WTC11 (cell line): ENCODE results near the gene TMEM258. TPM values are rescaled to one million over a fixed set of nuclear protein-coding genes. Genes with fewer than 3 reads are reported as not detected.

ENCODE experiments used
- ATAC-seq: fragments of 200-7000 bp; cut with Tn5 transposase; 2 replicates; pipeline ENCODE4 v1.10.0; 2021; ENCODE audit warnings: mild to moderate bottlenecking, moderate library complexity
- CTCF ChIA-PET: fragments of 300-600 bp; sonication (Branson Sonifier 250); formaldehyde crosslinking; loops from one replicate; lab custom pipeline; 2021; ENCODE audit warnings: antibody characterized with exemption; lab: Charles Lee
- POLR2A ChIA-PET: fragments of 350-600 bp; sonication (Branson Sonifier 250); formaldehyde crosslinking; loops from one replicate; lab custom pipeline; 2021; ENCODE audit warnings: antibody characterized with exemption; lab: Charles Lee
- DNase-seq: peaks from one replicate; pipeline ENCODE4 v3.0.0; 2021; ENCODE audit warnings: low spot score
- H3K27ac Mint-ChIP-seq: 2 replicates; pipeline ENCODE4 v1.8.0; 2021; ENCODE audit warnings: mixed read lengths
- H3K27me3 Mint-ChIP-seq: 2 replicates; pipeline ENCODE4 v1.8.0; 2021; ENCODE audit warnings: low read depth, mild to moderate bottlenecking, moderate library complexity, mixed read lengths
- H3K36me3 Mint-ChIP-seq: 2 replicates; pipeline ENCODE4 v1.8.0; 2021; ENCODE audit warnings: mixed read lengths
- H3K4me1 Mint-ChIP-seq: 2 replicates; pipeline ENCODE4 v1.8.0; 2022; ENCODE audit warnings: mixed read lengths
- H3K4me3 Mint-ChIP-seq: 2 replicates; pipeline ENCODE4 v1.8.0; 2021; ENCODE audit warnings: mild to moderate bottlenecking, moderate library complexity, mixed read lengths
- H3K9me3 Mint-ChIP-seq: 2 replicates; pipeline ENCODE4 v1.8.0; 2021; ENCODE audit warnings: mixed read lengths
- CREB1 ChIP-seq: sonication (generic); formaldehyde crosslinking; IDR thresholded peaks from 2 replicates; pipeline ENCODE4 v1.8.0; 2023; ENCODE audit warnings: mild to moderate bottlenecking, missing genetic modification reagents
- CREM ChIP-seq: sonication (generic); formaldehyde crosslinking; IDR thresholded peaks from 2 replicates; pipeline ENCODE4 v1.8.1; 2022; ENCODE audit warnings: mild to moderate bottlenecking, missing genetic modification reagents, moderate library complexity
- EMX1 ChIP-seq: fragments of 250-450 bp; sonication (Bioruptor Pico); IDR thresholded peaks from 2 replicates; pipeline ENCODE4 v1.8.0; 2021; ENCODE audit warnings: mild to moderate bottlenecking
- IRF2 ChIP-seq: sonication (generic); formaldehyde crosslinking; IDR thresholded peaks from 2 replicates; pipeline ENCODE4 v1.8.0; 2022; ENCODE audit warnings: low read depth, missing genetic modification reagents, borderline replicate concordance
- MXD4 ChIP-seq: fragments of 250-450 bp; sonication (Bioruptor Pico); IDR thresholded peaks from 2 replicates; pipeline ENCODE4 v1.8.0; 2021; ENCODE audit warnings: mild to moderate bottlenecking, moderate library complexity, borderline replicate concordance
- NFYB ChIP-seq: sonication (generic); formaldehyde crosslinking; conservative IDR thresholded peaks from 2 replicates; pipeline ENCODE4 v1.8.0; 2022; ENCODE audit warnings: low read depth, missing genetic modification reagents
- RELA ChIP-seq: sonication (generic); formaldehyde crosslinking; IDR thresholded peaks from 2 replicates; pipeline ENCODE4 v1.8.1; 2022; ENCODE audit warnings: missing genetic modification reagents, mild to moderate bottlenecking, borderline replicate concordance
- ZBTB21 ChIP-seq: sonication (generic); formaldehyde crosslinking; IDR thresholded peaks from 2 replicates; pipeline ENCODE4 v1.8.1; 2023; ENCODE audit warnings: mild to moderate bottlenecking, missing genetic modification reagents, borderline replicate concordance
- ZNF138 ChIP-seq: sonication (generic); formaldehyde crosslinking; conservative IDR thresholded peaks from 2 replicates; pipeline ENCODE4 v1.8.1; 2022; ENCODE audit warnings: mild to moderate bottlenecking, moderate library complexity, missing genetic modification reagents
- ZNF416 ChIP-seq: fragments of 250-450 bp; sonication (Bioruptor Pico); IDR thresholded peaks from 2 replicates; pipeline ENCODE4 v1.9.0; 2021; ENCODE audit warnings: mild to moderate bottlenecking, inconsistent platforms
- ZNF423 ChIP-seq: fragments of 250-450 bp; sonication (Bioruptor Pico); IDR thresholded peaks from 2 replicates; pipeline ENCODE4 v2.1.2; 2022; ENCODE audit warnings: mild to moderate bottlenecking, moderate library complexity
- total RNA-seq: library from RNA; stranded (reverse); gene quantifications from 3 replicates; pipeline ENCODE4 v1.2.3, GENCODE V29; 2021
- TF ChIP-seq, protein P1 (sequence below): sonication (generic); formaldehyde crosslinking; IDR thresholded peaks from 2 replicates; pipeline ENCODE4 v1.8.1; 2022; ENCODE audit warnings: mild to moderate bottlenecking, missing genetic modification reagents, moderate library complexity, borderline replicate concordance
- TF ChIP-seq, protein P2 (sequence below): sonication (generic); formaldehyde crosslinking; IDR thresholded peaks from 2 replicates; pipeline ENCODE4 v1.8.0; 2022; ENCODE audit warnings: mild to moderate bottlenecking, missing genetic modification reagents
- TF ChIP-seq, protein P3 (sequence below): fragments of 250-450 bp; sonication (Bioruptor Pico); IDR thresholded peaks from 2 replicates; pipeline ENCODE4 v1.8.0; 2021; ENCODE audit warnings: mild to moderate bottlenecking
- TF ChIP-seq, protein P4 (sequence below): fragments of 250-450 bp; sonication (Bioruptor Pico); conservative IDR thresholded peaks from 2 replicates; pipeline ENCODE4 v1.9.0; 2021; ENCODE audit warnings: mild to moderate bottlenecking
- TF ChIP-seq, protein P5 (sequence below): sonication (generic); formaldehyde crosslinking; IDR thresholded peaks from 2 replicates; pipeline ENCODE4 v1.8.1; 2022; ENCODE audit warnings: low read depth, missing genetic modification reagents, borderline replicate concordance
- TF ChIP-seq, protein P6 (sequence below): sonication (generic); formaldehyde crosslinking; IDR thresholded peaks from 2 replicates; pipeline ENCODE4 v1.8.0; 2022; ENCODE audit warnings: mild to moderate bottlenecking, missing genetic modification reagents
- TF ChIP-seq, protein P7 (sequence below): sonication (generic); formaldehyde crosslinking; IDR thresholded peaks from 2 replicates; pipeline ENCODE4 v1.8.1; 2023; ENCODE audit warnings: mild to moderate bottlenecking, missing genetic modification reagents, moderate library complexity

Gene TMEM258
- total RNA-seq, 1 experiment from 2014 or later, result 175 TPM

DNA sequence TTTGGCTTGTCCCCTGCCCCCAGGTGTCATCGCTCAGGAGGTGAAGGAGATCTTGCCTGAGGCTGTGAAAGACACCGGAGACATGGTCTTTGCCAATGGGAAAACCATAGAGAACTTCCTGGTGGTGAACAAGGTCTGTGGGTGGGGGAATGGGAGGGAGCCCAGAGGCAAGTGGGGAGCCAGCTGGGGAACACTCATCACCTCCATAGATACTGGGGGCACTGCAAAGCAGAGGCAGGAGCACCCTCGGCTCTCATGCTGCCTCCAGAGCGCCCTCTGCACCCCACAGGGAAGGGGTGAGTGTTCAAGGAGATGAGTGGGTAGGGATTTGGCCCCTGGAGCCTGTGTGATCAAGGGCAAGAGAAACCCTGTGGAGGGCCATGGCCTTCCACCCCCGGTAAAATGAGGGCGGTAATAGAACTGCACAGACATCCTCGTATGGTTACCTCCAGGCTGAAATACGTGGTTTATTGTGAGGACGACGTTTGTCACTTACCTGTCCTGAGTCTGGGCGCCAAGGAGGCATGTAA is 14.0 kb downstream of the TMEM258 start:
- no peak overlapping the region for H3K27ac Mint-ChIP-seq
- TF ChIP-seq CREB1 (no peak), CREM (CRISPR knock-in tag) (no peak), RELA (CRISPR knock-in tag) (no peak), EMX1 (CRISPR knock-in tag) (no peak), ZNF416 (CRISPR knock-in tag) (no peak), NFYB (CRISPR knock-in tag) (no peak), IRF2 (CRISPR knock-in tag) (no peak), ZNF138 (CRISPR knock-in tag) (no peak), ZNF423 (CRISPR knock-in tag) (no peak), MXD4 (CRISPR knock-in tag) (no peak)
- TF ChIP-seq, protein P1, sequence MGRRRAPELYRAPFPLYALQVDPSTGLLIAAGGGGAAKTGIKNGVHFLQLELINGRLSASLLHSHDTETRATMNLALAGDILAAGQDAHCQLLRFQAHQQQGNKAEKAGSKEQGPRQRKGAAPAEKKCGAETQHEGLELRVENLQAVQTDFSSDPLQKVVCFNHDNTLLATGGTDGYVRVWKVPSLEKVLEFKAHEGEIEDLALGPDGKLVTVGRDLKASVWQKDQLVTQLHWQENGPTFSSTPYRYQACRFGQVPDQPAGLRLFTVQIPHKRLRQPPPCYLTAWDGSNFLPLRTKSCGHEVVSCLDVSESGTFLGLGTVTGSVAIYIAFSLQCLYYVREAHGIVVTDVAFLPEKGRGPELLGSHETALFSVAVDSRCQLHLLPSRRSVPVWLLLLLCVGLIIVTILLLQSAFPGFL (CRISPR knock-in tag), result no peak
- TF ChIP-seq, protein P2, sequence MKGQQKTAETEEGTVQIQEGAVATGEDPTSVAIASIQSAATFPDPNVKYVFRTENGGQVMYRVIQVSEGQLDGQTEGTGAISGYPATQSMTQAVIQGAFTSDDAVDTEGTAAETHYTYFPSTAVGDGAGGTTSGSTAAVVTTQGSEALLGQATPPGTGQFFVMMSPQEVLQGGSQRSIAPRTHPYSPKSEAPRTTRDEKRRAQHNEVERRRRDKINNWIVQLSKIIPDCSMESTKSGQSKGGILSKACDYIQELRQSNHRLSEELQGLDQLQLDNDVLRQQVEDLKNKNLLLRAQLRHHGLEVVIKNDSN (CRISPR knock-in tag), result no peak
- TF ChIP-seq, protein P3, sequence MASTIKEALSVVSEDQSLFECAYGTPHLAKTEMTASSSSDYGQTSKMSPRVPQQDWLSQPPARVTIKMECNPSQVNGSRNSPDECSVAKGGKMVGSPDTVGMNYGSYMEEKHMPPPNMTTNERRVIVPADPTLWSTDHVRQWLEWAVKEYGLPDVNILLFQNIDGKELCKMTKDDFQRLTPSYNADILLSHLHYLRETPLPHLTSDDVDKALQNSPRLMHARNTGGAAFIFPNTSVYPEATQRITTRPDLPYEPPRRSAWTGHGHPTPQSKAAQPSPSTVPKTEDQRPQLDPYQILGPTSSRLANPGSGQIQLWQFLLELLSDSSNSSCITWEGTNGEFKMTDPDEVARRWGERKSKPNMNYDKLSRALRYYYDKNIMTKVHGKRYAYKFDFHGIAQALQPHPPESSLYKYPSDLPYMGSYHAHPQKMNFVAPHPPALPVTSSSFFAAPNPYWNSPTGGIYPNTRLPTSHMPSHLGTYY, result no peak
- TF ChIP-seq, protein P4, sequence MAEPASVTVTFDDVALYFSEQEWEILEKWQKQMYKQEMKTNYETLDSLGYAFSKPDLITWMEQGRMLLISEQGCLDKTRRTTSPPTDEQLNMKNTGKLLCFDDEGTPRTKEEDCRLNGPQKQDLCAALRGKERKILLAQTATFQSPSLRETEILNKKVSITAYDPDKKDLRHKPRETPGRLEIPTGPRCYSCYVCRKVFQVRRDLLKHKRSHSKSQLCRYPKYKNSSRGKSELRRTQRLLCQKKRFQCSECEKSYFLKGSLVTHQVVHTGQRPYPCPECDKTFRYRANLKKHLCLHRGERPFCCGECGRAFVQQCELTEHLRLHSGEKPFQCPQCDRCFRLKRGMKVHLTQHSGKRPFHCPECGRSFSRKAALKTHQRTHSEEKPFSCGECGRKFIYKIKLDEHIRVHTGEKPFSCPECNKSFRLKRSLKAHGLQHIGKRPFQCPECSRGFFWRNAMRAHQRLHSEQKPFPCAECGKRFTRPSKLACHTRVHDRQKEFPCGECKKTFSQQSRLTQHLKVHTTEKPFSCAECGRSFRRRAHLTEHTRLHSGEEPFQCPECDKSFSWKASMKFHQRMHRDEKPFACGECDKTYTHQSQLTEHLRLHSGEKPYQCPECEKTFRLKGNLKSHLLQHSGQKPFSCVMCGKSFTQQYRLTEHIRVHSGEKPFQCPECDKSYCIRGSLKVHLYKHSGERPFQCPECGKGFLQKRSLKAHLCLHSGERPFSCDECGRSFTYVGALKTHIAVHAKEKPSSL (CRISPR knock-in tag), result no peak
- TF ChIP-seq, protein P5, sequence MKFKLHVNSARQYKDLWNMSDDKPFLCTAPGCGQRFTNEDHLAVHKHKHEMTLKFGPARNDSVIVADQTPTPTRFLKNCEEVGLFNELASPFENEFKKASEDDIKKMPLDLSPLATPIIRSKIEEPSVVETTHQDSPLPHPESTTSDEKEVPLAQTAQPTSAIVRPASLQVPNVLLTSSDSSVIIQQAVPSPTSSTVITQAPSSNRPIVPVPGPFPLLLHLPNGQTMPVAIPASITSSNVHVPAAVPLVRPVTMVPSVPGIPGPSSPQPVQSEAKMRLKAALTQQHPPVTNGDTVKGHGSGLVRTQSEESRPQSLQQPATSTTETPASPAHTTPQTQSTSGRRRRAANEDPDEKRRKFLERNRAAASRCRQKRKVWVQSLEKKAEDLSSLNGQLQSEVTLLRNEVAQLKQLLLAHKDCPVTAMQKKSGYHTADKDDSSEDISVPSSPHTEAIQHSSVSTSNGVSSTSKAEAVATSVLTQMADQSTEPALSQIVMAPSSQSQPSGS (CRISPR knock-in tag), result no peak
- ChIA-PET POLR2A (no interaction called here), CTCF (interaction anchor here (0.6 to 10.0 kb wide), 4 partner anchors 9 to 29 kb away, joined by 3 to 106 read pairs (median 26); no protein-coding TSS in a partner anchor)
- H3K4me3 Mint-ChIP-seq, result no peak overlapping the region
- H3K27me3 Mint-ChIP-seq, result peaks cover 7% of the 10 kb centered on the region; the same call in 1 of the 2 replicates
- ATAC-seq, result no peak
- H3K9me3 Mint-ChIP-seq, result no peaks in the 10 kb centered on the region
- no peaks in the 10 kb centered on the region; the same call in 1 of the 2 replicates for H3K36me3 Mint-ChIP-seq
- DNase-seq, result no peak
- H3K4me1 Mint-ChIP-seq, result peaks cover 10% of the 10 kb centered on the region

DNA sequence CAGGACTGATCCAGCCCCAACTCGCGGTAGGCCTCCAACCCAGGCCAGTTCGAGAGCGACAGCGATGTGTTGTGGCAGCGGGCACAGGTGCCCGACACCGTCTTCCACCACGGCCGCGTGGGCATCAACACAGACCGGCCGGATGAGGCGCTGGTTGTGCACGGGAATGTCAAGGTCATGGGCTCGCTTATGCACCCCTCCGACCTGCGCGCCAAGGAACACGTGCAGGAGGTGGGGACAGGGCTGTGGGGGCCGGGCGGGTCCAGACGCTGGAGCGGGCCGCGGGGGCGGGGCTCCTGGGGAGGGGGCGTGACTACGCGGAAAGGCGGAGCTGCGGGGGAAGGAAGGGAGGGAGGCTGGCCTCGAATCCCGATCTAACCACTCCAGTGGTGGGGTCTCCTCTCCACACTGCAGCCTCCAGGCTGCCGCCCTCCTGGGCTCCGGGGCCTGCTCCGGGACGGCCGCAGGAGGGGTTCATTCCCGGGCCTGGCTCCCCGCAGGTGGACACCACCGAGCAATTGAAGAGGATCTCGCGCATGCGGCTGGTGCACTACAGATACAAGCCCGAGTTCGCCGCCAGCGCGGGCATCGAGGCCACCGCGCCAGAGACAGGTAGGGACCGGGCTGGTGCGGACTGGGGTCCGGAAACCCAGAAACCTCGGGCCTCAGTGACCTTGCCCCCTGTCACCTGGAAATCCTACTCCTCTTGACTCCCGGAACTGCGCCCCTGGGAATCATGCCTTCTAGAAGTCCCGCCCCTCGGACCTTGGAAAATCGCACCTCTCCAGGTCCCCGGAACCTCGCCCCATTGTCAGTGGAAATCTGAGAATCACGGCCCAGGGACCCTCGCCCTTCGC is 14.9 kb downstream of the TMEM258 start:
- Mint-ChIP-seq H3K36me3 (no peaks in the 10 kb centered on the region; the same call in 1 of the 2 replicates), H3K4me1 (peaks cover 10% of the 10 kb centered on the region), H3K9me3 (no peaks in the 10 kb centered on the region), H3K27ac (no peak overlapping the region), H3K4me3 (no peak overlapping the region), H3K27me3 (peaks cover 7% of the 10 kb centered on the region; the same call in 1 of the 2 replicates)
- ATAC-seq (peak; percentile 71), DNase-seq (peak; percentile 83)
- POLR2A ChIA-PET, result no interaction called here
- TF ChIP-seq ZBTB21 (CRISPR knock-in tag), result no peak
- no peak for TF ChIP-seq ZNF416 (CRISPR knock-in tag)
- TF ChIP-seq, protein P6, sequence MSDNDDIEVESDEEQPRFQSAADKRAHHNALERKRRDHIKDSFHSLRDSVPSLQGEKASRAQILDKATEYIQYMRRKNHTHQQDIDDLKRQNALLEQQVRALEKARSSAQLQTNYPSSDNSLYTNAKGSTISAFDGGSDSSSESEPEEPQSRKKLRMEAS (CRISPR knock-in tag), result peak; percentile 59; the same call in 1 of the 2 replicates
- TF ChIP-seq, protein P7, sequence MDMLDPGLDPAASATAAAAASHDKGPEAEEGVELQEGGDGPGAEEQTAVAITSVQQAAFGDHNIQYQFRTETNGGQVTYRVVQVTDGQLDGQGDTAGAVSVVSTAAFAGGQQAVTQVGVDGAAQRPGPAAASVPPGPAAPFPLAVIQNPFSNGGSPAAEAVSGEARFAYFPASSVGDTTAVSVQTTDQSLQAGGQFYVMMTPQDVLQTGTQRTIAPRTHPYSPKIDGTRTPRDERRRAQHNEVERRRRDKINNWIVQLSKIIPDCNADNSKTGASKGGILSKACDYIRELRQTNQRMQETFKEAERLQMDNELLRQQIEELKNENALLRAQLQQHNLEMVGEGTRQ, result peak; percentile 41; the same call in 1 of the 2 replicates
- TF ChIP-seq ZNF138 (CRISPR knock-in tag), result 0 out of 2 replicates have a peak, but pooled peaks have one; percentile 1
- CTCF ChIA-PET, result interaction anchor here (0.6 to 10.0 kb wide), 13 partner anchors 10 to 59 kb away, joined by 3 to 106 read pairs (median 5); partner anchors contain the start of genes FADS1 and MYRF
